ENCODE data around the gene KRTAP9-4.
"Not testable (repeated sequence)": the region's sequence is repeated elsewhere in the genome, so short reads cannot be mapped to it uniquely, and the experiment has no call there.

KRTAP9-4 gene

GRCh38 chr17:41251261-41251660 is 1.8 kb downstream of the KRTAP9-4 start:
- Mint-ChIP-seq H3K27me3 (peaks cover 31% of the 10 kb centered on the region), H3K27ac (no peak overlapping the region), H3K4me3 (no peak overlapping the region), H3K4me1 (no peaks in the 10 kb centered on the region), H3K9me3 (no peaks in the 10 kb centered on the region), H3K36me3 (no peaks in the 10 kb centered on the region)
- no peak for DNase-seq
- CTCF ChIA-PET, result no interaction called here

GRCh38 chr17:41254861-41255260 is 5.4 kb downstream of the KRTAP9-4 start:
- CTCF ChIA-PET, result no interaction called here
- Mint-ChIP-seq H3K36me3 (no peaks in the 10 kb centered on the region), H3K4me3 (no peak overlapping the region), H3K27me3 (peaks cover 16% of the 10 kb centered on the region), H3K4me1 (no peaks in the 10 kb centered on the region), H3K27ac (no peak overlapping the region), H3K9me3 (no peaks in the 10 kb centered on the region)
- no peak for DNase-seq

GRCh38 chr17:41255381-41256290 is 6.1 kb downstream of the KRTAP9-4 start, which contains the start of gene KRTAP9-9:
KRTAP9-9 (plus strand) TSS chr17:41255384.
- H3K4me3 Mint-ChIP-seq, H3K4me1 Mint-ChIP-seq: not testable (repeated sequence)

GRCh38 chr17:41256291-41256685 is 6.8 kb downstream of the KRTAP9-4 start:
- Mint-ChIP-seq H3K36me3 (no peaks in the 10 kb centered on the region), H3K4me1 (no peaks in the 10 kb centered on the region), H3K4me3 (no peak overlapping the region), H3K27me3 (peaks cover 14% of the 10 kb centered on the region), H3K9me3 (no peaks in the 10 kb centered on the region), H3K27ac (no peak overlapping the region)
- CTCF ChIA-PET, result no interaction called here
- no peak for DNase-seq

More at GRCh38 chr17:41255381-41256290, 6.1 kb downstream of the KRTAP9-4 start, which contains the start of gene KRTAP9-9:
- not testable (repeated sequence) for H3K9me3 Mint-ChIP-seq, DNase-seq, H3K27ac Mint-ChIP-seq, H3K36me3 Mint-ChIP-seq
- CTCF ChIA-PET, result interaction anchor here (0.6 kb wide), 1 partner anchor 208 kb away, joined by 3 read pairs; no protein-coding TSS in a partner anchor
- H3K27me3 Mint-ChIP-seq, result peaks cover 14% of the 10 kb centered on the region

- H3K4me1 Mint-ChIP-seq, result no peaks in the 10 kb centered on the region
- H3K27me3 Mint-ChIP-seq, result peaks cover 17% of the 10 kb centered on the region
- CTCF ChIA-PET, result no interaction called here
- no peaks in the 10 kb centered on the region for H3K9me3 Mint-ChIP-seq
- no peaks in the 10 kb centered on the region for H3K36me3 Mint-ChIP-seq
- no peak overlapping the region for H3K27ac Mint-ChIP-seq
- no peak for DNase-seq
- H3K4me3 Mint-ChIP-seq, result no peak overlapping the region
These were observed 8.9 kb downstream of the KRTAP9-4 start for GRCh38 chr17:41258406-41258805.

- no peak overlapping the region for H3K4me3 Mint-ChIP-seq
- DNase-seq, result no peak
- no peaks in the 10 kb centered on the region for H3K4me1 Mint-ChIP-seq
- H3K9me3 Mint-ChIP-seq, result no peaks in the 10 kb centered on the region
- peaks cover 21% of the 10 kb centered on the region for H3K27me3 Mint-ChIP-seq
- H3K36me3 Mint-ChIP-seq, result no peaks in the 10 kb centered on the region
- H3K27ac Mint-ChIP-seq, result no peak overlapping the region
- CTCF ChIA-PET, result no interaction called here
These were observed 13.7 kb downstream of the KRTAP9-4 start for GRCh38 chr17:41263212-41263611.

GRCh38 chr17:41264599-41264998 is 15.1 kb downstream of the KRTAP9-4 start:
- Mint-ChIP-seq H3K9me3 (no peaks in the 10 kb centered on the region), H3K27ac (no peak overlapping the region), H3K4me3 (no peak overlapping the region), H3K27me3 (peaks cover 25% of the 10 kb centered on the region), H3K4me1 (no peaks in the 10 kb centered on the region), H3K36me3 (no peaks in the 10 kb centered on the region)
- DNase-seq, result no peak
- CTCF ChIA-PET, result no interaction called here

- CTCF ChIA-PET, result no interaction called here
- no peak for DNase-seq
- Mint-ChIP-seq H3K27ac (no peak within 1 kb of the TSS), H3K9me3 (no peaks in the 10 kb centered on the region), H3K36me3 (no peaks in the 10 kb centered on the region), H3K27me3 (peaks cover 25% of the 10 kb centered on the region), H3K4me3 (no peak within 1 kb of the TSS), H3K4me1 (no peaks in the 10 kb centered on the region)
These were observed 15.6 kb downstream of the KRTAP9-4 start, which contains the start of gene KRTAP9-6 for GRCh38 chr17:41265078-41265477. KRTAP9-6 (plus strand) TSS chr17:41265378; CDS start chr17:41265378, 0 bp downstream.

- H3K9me3 Mint-ChIP-seq, result no peaks in the 10 kb centered on the region
- peaks cover 2% of the 10 kb centered on the region for H3K4me1 Mint-ChIP-seq
- CTCF ChIA-PET, result no interaction called here
- H3K27ac Mint-ChIP-seq, result no peak overlapping the region
- no peaks in the 10 kb centered on the region for H3K36me3 Mint-ChIP-seq
- H3K27me3 Mint-ChIP-seq, result peaks cover 27% of the 10 kb centered on the region
- no peak for DNase-seq
- no peak overlapping the region for H3K4me3 Mint-ChIP-seq
These were observed 18.2 kb downstream of the KRTAP9-4 start for GRCh38 chr17:41267711-41268110.

- H3K36me3 Mint-ChIP-seq, H3K9me3 Mint-ChIP-seq, H3K4me1 Mint-ChIP-seq, DNase-seq, CTCF ChIA-PET, H3K4me3 Mint-ChIP-seq: not testable (repeated sequence)
- Mint-ChIP-seq H3K27me3 (peaks cover 23% of the 10 kb centered on the region), H3K27ac (peak overlapping the region; percentile 45)
These were observed 21.8 kb downstream of the KRTAP9-4 start for GRCh38 chr17:41271323-41271722.

- no peak overlapping the region for H3K27ac Mint-ChIP-seq
- no peak for DNase-seq
- H3K9me3 Mint-ChIP-seq, result no peaks in the 10 kb centered on the region
- H3K4me3 Mint-ChIP-seq, result no peak overlapping the region
- peaks cover 24% of the 10 kb centered on the region for H3K27me3 Mint-ChIP-seq
- CTCF ChIA-PET, result no interaction called here
- peaks cover 2% of the 10 kb centered on the region for H3K4me1 Mint-ChIP-seq
- H3K36me3 Mint-ChIP-seq, result no peaks in the 10 kb centered on the region
These were observed 22.4 kb downstream of the KRTAP9-4 start for GRCh38 chr17:41271858-41272257.

GRCh38 chr17:41275648-41276190 is 26.2 kb downstream of the KRTAP9-4 start, which contains the start of gene KRTAP9-7:
KRTAP9-7 (plus strand) TSS chr17:41275698; CDS start chr17:41275698, 0 bp downstream.
- H3K4me3 Mint-ChIP-seq, DNase-seq, H3K36me3 Mint-ChIP-seq, H3K9me3 Mint-ChIP-seq, H3K27ac Mint-ChIP-seq, H3K4me1 Mint-ChIP-seq: not testable (repeated sequence)
- CTCF ChIA-PET, result interaction anchor here (1.1 kb wide), 1 partner anchor 33 kb away, joined by 3 read pairs; the partner anchor contains the start of gene KRTAP16-1
- peaks cover 15% of the 10 kb centered on the region for H3K27me3 Mint-ChIP-seq

GRCh38 chr17:41278176-41278955 is 28.9 kb downstream of the KRTAP9-4 start:
- Mint-ChIP-seq H3K27ac (no peak overlapping the region), H3K27me3 (peaks cover 10% of the 10 kb centered on the region), H3K9me3 (no peaks in the 10 kb centered on the region), H3K4me3 (no peak overlapping the region), H3K36me3 (no peaks in the 10 kb centered on the region), H3K4me1 (no peaks in the 10 kb centered on the region)
- CTCF ChIA-PET, result no interaction called here
- no peak for DNase-seq

GRCh38 chr17:41284043-41284442 is 34.6 kb downstream of the KRTAP9-4 start:
- DNase-seq, result no peak
- no peaks in the 10 kb centered on the region for H3K4me1 Mint-ChIP-seq
- CTCF ChIA-PET, result no interaction called here
- no peak overlapping the region for H3K27ac Mint-ChIP-seq
- no peak overlapping the region for H3K4me3 Mint-ChIP-seq
- peaks cover 4% of the 10 kb centered on the region for H3K27me3 Mint-ChIP-seq
- no peaks in the 10 kb centered on the region for H3K9me3 Mint-ChIP-seq
- no peaks in the 10 kb centered on the region for H3K36me3 Mint-ChIP-seq

All from activated naive CD4-positive, alpha-beta T cell treated with anti-CD3 and anti-CD28 coated beads, Interleukin-2, amount 10 ng/mL, durations not matched to agents 7 days and 5 days (primary cell).